SU-DHL-6 (cell line): ENCODE results near the gene GPRC5C.

Source experiments
- H2AFZ ChIP-seq: fragments of 200-600 bp; sonication (generic); 2 replicates; pipeline ENCODE4 v1.6.1; 2014; ENCODE audit warnings: low read depth, mild to moderate bottlenecking, moderate library complexity, mixed read lengths, antibody characterized with exemption, low read length; ENCODE audit not compliant: severe bottlenecking
- H3F3A ChIP-seq: fragments of 200-600 bp; shearing (Covaris generic); 2 replicates; pipeline ENCODE4 v1.6.0; 2016; ENCODE audit warnings: antibody characterized with exemption, mild to moderate bottlenecking; ENCODE audit not compliant: insufficient read depth
- H3K27ac ChIP-seq: fragments of 200-600 bp; sonication (generic); 2 replicates; pipeline ENCODE4 v1.5.1; 2016; ENCODE audit warnings: low read depth, mild to moderate bottlenecking, low read length, moderate library complexity, mixed read lengths
- H3K27me3 ChIP-seq: fragments of 200-600 bp; sonication (generic), shearing (Covaris generic); 2 replicates; pipeline ENCODE4 v1.6.0; 2014; ENCODE audit warnings: mild to moderate bottlenecking, low read length
- H3K36me3 ChIP-seq: fragments of 200-600 bp; sonication (generic); 2 replicates; pipeline ENCODE4 v1.6.1; 2014; ENCODE audit warnings: mild to moderate bottlenecking, low read length, mixed read lengths
- H3K4me2 ChIP-seq: fragments of 300-600, 200-600 bp; shearing (Covaris generic), sonication (generic); 2 replicates; pipeline ENCODE4 v1.6.0; 2014; ENCODE audit warnings: low read length, low read depth, mild to moderate bottlenecking; ENCODE audit not compliant: poor library complexity, severe bottlenecking
- H3K4me3 ChIP-seq: fragments of 200-600 bp; sonication (generic); 2 replicates; pipeline ENCODE4 v1.5.1; 2014; ENCODE audit warnings: antibody characterized with exemption, low read length, mild to moderate bottlenecking, mixed read lengths; ENCODE audit not compliant: insufficient read depth, poor library complexity, severe bottlenecking
- H3K79me2 ChIP-seq: fragments of 200-600 bp; sonication (generic); 2 replicates; pipeline ENCODE4 v1.6.1; 2014; ENCODE audit warnings: mild to moderate bottlenecking, low read length, moderate library complexity; ENCODE audit not compliant: insufficient read depth
- H3K9ac ChIP-seq: fragments of 200-600 bp; sonication (generic); 2 replicates; pipeline ENCODE4 v1.7.0; 2014; ENCODE audit warnings: mild to moderate bottlenecking, low read length
- H3K9me2 ChIP-seq: fragments of 200-600 bp; sonication (generic); replicated peaks from 2 replicates; pipeline ENCODE4 v1.6.1; 2014; ENCODE audit warnings: low read length; ENCODE audit not compliant: insufficient read depth
- H3K9me3 ChIP-seq: fragments of 200-600 bp; sonication (generic); 2 replicates; pipeline ENCODE4 v1.6.1; 2014; ENCODE audit warnings: low read length, mixed read lengths; ENCODE audit not compliant: insufficient read depth
- H4K20me1 ChIP-seq: fragments of 200-600 bp; sonication (generic); 2 replicates; pipeline ENCODE4 v1.6.1; 2014; ENCODE audit warnings: low read depth, mild to moderate bottlenecking, antibody characterized with exemption, low read length, moderate library complexity, mixed read lengths
- CTCF ChIP-seq: fragments of 200-600 bp; sonication (generic); IDR thresholded peaks from one replicate; pipeline ENCODE4 v1.5.1; 2017; ENCODE audit warnings: antibody characterized with exemption, mild to moderate bottlenecking, low read length, moderate library complexity; ENCODE audit not compliant: insufficient read depth, poor library complexity, severe bottlenecking
- EZH2phosphoT487 ChIP-seq: fragments of 200-600 bp; sonication (generic), shearing (Covaris generic); conservative IDR thresholded peaks from 2 replicates; pipeline ENCODE4 v1.6.1; 2018; ENCODE audit warnings: mild to moderate bottlenecking, antibody characterized with exemption, low read length, moderate library complexity, mixed read lengths

Gene GPRC5C

GRCh38 chr17:74442670-74443515 is 11.0 kb downstream of the GPRC5C start:
- H3K27ac ChIP-seq: no peak overlapping the region
- H3K36me3 ChIP-seq: no peaks in the 10 kb centered on the region
- no peak overlapping the region for H2AFZ ChIP-seq
- H3F3A ChIP-seq: no peaks in the 10 kb centered on the region
- TF ChIP-seq EZH2phosphoT487 (no peak), CTCF (no peak)
- no peak overlapping the region for H3K4me3 ChIP-seq
- peaks cover 9% of the 10 kb centered on the region; the same call in 1 of the 2 replicates for H3K9me3 ChIP-seq
- no peaks in the 10 kb centered on the region for H3K27me3 ChIP-seq
- H3K9me2 ChIP-seq: no peaks in the 10 kb centered on the region
- H3K79me2 ChIP-seq: no peaks in the 10 kb centered on the region
- H3K9ac ChIP-seq: no peak overlapping the region
- H4K20me1 ChIP-seq: no peaks in the 10 kb centered on the region
- no peak overlapping the region for H3K4me2 ChIP-seq

- no peak overlapping the region for H3K4me2 ChIP-seq
- no peaks in the 10 kb centered on the region for H3K27me3 ChIP-seq
- H3K79me2 ChIP-seq: no peaks in the 10 kb centered on the region
- no peaks in the 10 kb centered on the region for H3K9me2 ChIP-seq
- H4K20me1 ChIP-seq: no peaks in the 10 kb centered on the region
- H3K9ac ChIP-seq: no peak overlapping the region
- TF ChIP-seq EZH2phosphoT487 (no peak), CTCF (no peak)
- H3F3A ChIP-seq: no peaks in the 10 kb centered on the region
- H2AFZ ChIP-seq: no peak overlapping the region
- H3K36me3 ChIP-seq: no peaks in the 10 kb centered on the region
- H3K4me3 ChIP-seq: no peak overlapping the region
- H3K27ac ChIP-seq: no peak overlapping the region
- H3K9me3 ChIP-seq: peaks cover 3% of the 10 kb centered on the region; the same call in 1 of the 2 replicates
Measured at GRCh38 chr17:74443516-74444296, 11.8 kb downstream of the GPRC5C start.

- Histone ChIP-seq H3K27ac (no peak overlapping the region), H3F3A (no peaks in the 10 kb centered on the region), H3K9me2 (no peaks in the 10 kb centered on the region), H4K20me1 (no peaks in the 10 kb centered on the region), H3K27me3 (no peaks in the 10 kb centered on the region), H3K9ac (no peak overlapping the region), H2AFZ (no peak overlapping the region), H3K79me2 (no peaks in the 10 kb centered on the region), H3K9me3 (no peaks in the 10 kb centered on the region), H3K36me3 (no peaks in the 10 kb centered on the region), H3K4me2 (no peak overlapping the region), H3K4me3 (no peak overlapping the region)
- TF ChIP-seq EZH2phosphoT487: no peak
- TF ChIP-seq CTCF: no peak
Measured at GRCh38 chr17:74444406-74444805, 12.5 kb downstream of the GPRC5C start.
